Measurements from ENCODE around the gene ANKEF1.

DNA sequence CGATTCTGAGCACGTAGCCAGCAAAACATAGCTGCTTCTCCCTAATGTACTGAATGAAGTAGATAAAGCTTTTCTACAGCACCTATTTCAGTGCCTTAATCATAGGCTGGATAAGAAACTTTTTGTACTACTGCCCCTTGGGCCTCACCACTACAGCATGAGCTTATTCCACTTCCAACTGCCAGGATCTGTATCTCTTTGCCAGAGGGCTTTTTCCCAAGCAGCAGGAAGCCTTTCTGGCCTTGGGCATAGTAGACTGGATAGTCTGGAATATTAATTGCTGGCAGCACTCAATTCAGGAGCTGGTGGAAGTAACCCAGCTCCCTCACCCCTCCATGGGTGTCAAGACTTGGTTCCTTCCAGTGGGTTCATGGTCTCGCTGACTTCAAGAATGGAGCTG lies 43.6 kb downstream of the ANKEF1 start:
- TF ChIP-seq, protein P1, sequence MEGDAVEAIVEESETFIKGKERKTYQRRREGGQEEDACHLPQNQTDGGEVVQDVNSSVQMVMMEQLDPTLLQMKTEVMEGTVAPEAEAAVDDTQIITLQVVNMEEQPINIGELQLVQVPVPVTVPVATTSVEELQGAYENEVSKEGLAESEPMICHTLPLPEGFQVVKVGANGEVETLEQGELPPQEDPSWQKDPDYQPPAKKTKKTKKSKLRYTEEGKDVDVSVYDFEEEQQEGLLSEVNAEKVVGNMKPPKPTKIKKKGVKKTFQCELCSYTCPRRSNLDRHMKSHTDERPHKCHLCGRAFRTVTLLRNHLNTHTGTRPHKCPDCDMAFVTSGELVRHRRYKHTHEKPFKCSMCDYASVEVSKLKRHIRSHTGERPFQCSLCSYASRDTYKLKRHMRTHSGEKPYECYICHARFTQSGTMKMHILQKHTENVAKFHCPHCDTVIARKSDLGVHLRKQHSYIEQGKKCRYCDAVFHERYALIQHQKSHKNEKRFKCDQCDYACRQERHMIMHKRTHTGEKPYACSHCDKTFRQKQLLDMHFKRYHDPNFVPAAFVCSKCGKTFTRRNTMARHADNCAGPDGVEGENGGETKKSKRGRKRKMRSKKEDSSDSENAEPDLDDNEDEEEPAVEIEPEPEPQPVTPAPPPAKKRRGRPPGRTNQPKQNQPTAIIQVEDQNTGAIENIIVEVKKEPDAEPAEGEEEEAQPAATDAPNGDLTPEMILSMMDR (IDR thresholded peaks at IDR 0.05; ENCODE audit: low read depth, low read length, poor library complexity, severe bottlenecking): no peak
- TF ChIP-seq EZH2phosphoT487 (IDR thresholded peaks at IDR 0.05; ENCODE audit: borderline replicate concordance, low read length): no peak
